ENCODE measurements around the gene MAN2B2.

Gene MAN2B2

DNA sequence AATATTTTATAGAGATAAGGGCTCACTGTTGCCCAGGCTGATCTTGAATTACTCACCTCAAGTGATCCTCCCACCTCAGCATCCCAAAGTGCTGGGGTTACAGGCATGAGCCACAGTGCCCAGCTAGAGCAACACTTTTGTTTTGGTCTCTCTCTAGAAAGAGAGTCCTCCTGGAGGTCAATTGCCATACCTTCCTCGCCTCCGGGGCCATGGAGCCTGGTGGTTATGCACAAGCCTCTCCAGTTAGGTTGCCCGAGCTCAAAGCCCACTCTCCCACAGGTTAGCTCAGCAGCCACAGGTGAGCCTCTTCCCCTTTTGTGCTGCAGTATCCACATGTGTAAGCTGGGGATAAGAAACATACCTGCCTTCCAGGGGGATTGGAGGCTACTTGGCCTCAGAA lies 24.2 kb upstream of the MAN2B2 start:
- H3K4me3 ChIP-seq (ENCODE audit: insufficient read length, low read depth): no peak overlapping the region
- H3K27me3 ChIP-seq (ENCODE audit: insufficient read depth, insufficient read length): peaks cover 26% of the 10 kb centered on the region
- H3K9ac ChIP-seq (ENCODE audit: insufficient read length, low read depth): no peak overlapping the region
- no peaks in the 10 kb centered on the region for H3K36me3 ChIP-seq (ENCODE audit: insufficient read depth, insufficient read length, low read length)
- peaks cover 23% of the 10 kb centered on the region; the same call in 1 of the 2 replicates for H3K9me3 ChIP-seq (ENCODE audit: insufficient read depth, low read length)
- no peak for DNase-seq (ENCODE audit: low read depth, low spot score)
- H3K4me1 ChIP-seq (ENCODE audit: insufficient read depth, insufficient read length): peaks cover 3% of the 10 kb centered on the region
- TF ChIP-seq ZNF274 (IDR thresholded peaks at IDR 0.05; ENCODE audit: low read depth, low read length) (no peak), SUZ12 (IDR thresholded peaks at IDR 0.05; ENCODE audit: extremely low read depth, insufficient read depth, insufficient read length) (no peak), YY1 (IDR thresholded peaks at IDR 0.05; ENCODE audit: insufficient read depth, insufficient read length) (no peak)

DNA sequence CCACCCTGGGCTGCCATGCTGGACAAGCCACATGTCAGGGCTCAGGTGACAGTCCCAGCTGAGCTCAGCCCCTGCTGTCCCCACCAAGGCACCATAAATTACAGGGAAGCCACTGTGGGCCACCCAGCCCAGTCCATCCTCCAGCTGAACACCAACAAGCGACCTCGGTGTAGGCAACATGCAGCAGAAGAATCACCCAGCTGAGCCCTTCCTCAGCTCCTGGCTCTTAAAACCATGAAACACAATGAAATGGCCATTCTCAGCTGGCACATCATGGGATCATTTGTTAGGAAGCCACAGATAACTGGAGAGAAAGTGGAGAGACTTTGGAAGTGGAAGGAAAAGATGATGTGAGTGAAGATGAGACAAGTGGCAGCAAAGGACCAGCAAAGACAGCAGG lies 23.3 kb upstream of the MAN2B2 start:
- Histone ChIP-seq H3K27me3 (ENCODE audit: insufficient read depth, insufficient read length) (peaks cover 26% of the 10 kb centered on the region), H3K36me3 (ENCODE audit: insufficient read depth, insufficient read length, low read length) (no peaks in the 10 kb centered on the region), H3K4me1 (ENCODE audit: insufficient read depth, insufficient read length) (peaks cover 3% of the 10 kb centered on the region), H3K4me3 (ENCODE audit: insufficient read length, low read depth) (no peak overlapping the region), H3K9ac (ENCODE audit: insufficient read length, low read depth) (no peak overlapping the region), H3K9me3 (ENCODE audit: insufficient read depth, low read length) (peaks cover 23% of the 10 kb centered on the region; the same call in 1 of the 2 replicates)
- TF ChIP-seq SUZ12 (IDR thresholded peaks at IDR 0.05; ENCODE audit: extremely low read depth, insufficient read depth, insufficient read length): no peak
- no peak for DNase-seq (ENCODE audit: low read depth, low spot score)

DNA sequence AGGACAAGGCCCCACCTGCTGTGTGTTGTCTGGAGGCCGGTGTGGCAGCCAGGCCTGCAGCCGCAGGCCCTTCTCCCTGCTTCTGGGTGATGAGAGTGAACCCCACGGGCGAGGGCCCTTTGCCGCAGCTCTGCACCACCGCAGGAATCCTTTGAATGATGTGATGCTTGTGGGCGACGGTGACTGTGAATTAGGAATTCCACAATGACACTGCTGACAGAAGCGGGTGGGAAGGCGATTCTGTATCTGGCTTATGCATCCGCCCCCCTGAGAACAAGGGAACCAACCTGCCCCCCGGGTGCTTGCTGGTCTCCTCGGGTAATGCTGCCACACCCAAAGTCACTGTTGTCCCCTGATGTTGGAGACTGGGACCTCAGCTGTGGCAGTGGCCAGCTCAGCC lies 19.5 kb upstream of the MAN2B2 start:
- Histone ChIP-seq H3K9me3 (ENCODE audit: insufficient read depth, low read length) (peaks cover 23% of the 10 kb centered on the region; the same call in 1 of the 2 replicates), H3K27me3 (ENCODE audit: insufficient read depth, insufficient read length) (peaks cover 52% of the 10 kb centered on the region), H3K4me1 (ENCODE audit: insufficient read depth, insufficient read length) (peaks cover 2% of the 10 kb centered on the region), H3K36me3 (ENCODE audit: insufficient read depth, insufficient read length, low read length) (no peaks in the 10 kb centered on the region), H3K4me3 (ENCODE audit: insufficient read length, low read depth) (no peak overlapping the region), H3K9ac (ENCODE audit: insufficient read length, low read depth) (no peak overlapping the region)
- TF ChIP-seq SUZ12 (IDR thresholded peaks at IDR 0.05; ENCODE audit: extremely low read depth, insufficient read depth, insufficient read length) (no peak), ZNF274 (IDR thresholded peaks at IDR 0.05; ENCODE audit: low read depth, low read length) (no peak), YY1 (IDR thresholded peaks at IDR 0.05; ENCODE audit: insufficient read depth, insufficient read length) (no peak)
- DNase-seq (ENCODE audit: low read depth, low spot score): no peak

DNA sequence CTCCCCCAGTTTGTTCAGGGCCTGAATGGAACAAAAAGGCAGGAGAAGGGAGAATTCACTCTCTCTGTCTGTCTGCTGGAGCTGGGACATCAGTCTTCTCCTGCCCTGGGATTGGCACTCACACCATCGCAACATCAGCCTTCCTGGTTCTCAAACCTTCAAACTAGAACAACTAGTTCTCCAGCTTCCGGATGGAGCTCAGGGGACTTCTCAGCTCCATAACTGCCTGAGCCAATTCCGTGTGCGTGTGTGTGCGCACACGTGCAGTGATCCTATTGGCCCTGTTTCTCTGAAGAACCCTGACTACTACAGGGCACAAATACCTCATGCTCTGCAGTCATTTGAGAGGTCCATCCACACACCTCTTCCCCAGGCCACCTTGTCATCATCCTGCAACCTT lies 18.7 kb upstream of the MAN2B2 start:
- H3K4me1 ChIP-seq (ENCODE audit: insufficient read depth, insufficient read length): peaks cover 3% of the 10 kb centered on the region
- no peak for DNase-seq (ENCODE audit: low read depth, low spot score)
- H3K4me3 ChIP-seq (ENCODE audit: insufficient read length, low read depth): no peak overlapping the region
- peaks cover 19% of the 10 kb centered on the region; the same call in 1 of the 2 replicates for H3K9me3 ChIP-seq (ENCODE audit: insufficient read depth, low read length)
- H3K27me3 ChIP-seq (ENCODE audit: insufficient read depth, insufficient read length): peaks cover 59% of the 10 kb centered on the region
- TF ChIP-seq ZNF274 (IDR thresholded peaks at IDR 0.05; ENCODE audit: low read depth, low read length) (no peak), SUZ12 (IDR thresholded peaks at IDR 0.05; ENCODE audit: extremely low read depth, insufficient read depth, insufficient read length) (no peak), YY1 (IDR thresholded peaks at IDR 0.05; ENCODE audit: insufficient read depth, insufficient read length) (no peak)
- no peaks in the 10 kb centered on the region for H3K36me3 ChIP-seq (ENCODE audit: insufficient read depth, insufficient read length, low read length)
- H3K9ac ChIP-seq (ENCODE audit: insufficient read length, low read depth): no peak overlapping the region

DNA sequence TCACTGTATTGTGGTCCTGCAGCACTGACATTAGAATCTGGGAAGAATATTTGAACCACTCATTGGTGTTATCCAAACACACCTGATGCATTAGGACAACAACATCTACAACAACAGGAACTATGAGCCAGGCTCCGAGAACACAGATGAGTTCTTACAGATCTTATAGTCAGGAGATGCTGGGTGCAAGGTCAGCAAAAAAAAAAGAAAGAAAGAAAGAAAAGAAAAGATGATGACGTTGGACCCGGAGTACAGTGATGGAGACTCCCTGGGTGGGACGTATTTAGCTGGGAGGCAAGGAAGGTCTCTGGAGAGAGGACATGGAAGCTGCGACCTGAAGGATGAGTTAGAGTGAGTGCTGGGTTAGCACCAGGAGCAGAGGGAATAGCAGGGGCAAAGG lies 17.8 kb upstream of the MAN2B2 start:
- Histone ChIP-seq H3K4me3 (ENCODE audit: insufficient read length, low read depth) (no peak overlapping the region), H3K36me3 (ENCODE audit: insufficient read depth, insufficient read length, low read length) (no peaks in the 10 kb centered on the region), H3K27me3 (ENCODE audit: insufficient read depth, insufficient read length) (peaks cover 68% of the 10 kb centered on the region), H3K9me3 (ENCODE audit: insufficient read depth, low read length) (peaks cover 10% of the 10 kb centered on the region; the same call in 1 of the 2 replicates), H3K9ac (ENCODE audit: insufficient read length, low read depth) (no peak overlapping the region), H3K4me1 (ENCODE audit: insufficient read depth, insufficient read length) (peaks cover 7% of the 10 kb centered on the region)
- no peak for DNase-seq (ENCODE audit: low read depth, low spot score)
- TF ChIP-seq SUZ12 (IDR thresholded peaks at IDR 0.05; ENCODE audit: extremely low read depth, insufficient read depth, insufficient read length): no peak
- TF ChIP-seq ZNF274 (IDR thresholded peaks at IDR 0.05; ENCODE audit: low read depth, low read length): no peak
- no peak for TF ChIP-seq YY1 (IDR thresholded peaks at IDR 0.05; ENCODE audit: insufficient read depth, insufficient read length)

DNA sequence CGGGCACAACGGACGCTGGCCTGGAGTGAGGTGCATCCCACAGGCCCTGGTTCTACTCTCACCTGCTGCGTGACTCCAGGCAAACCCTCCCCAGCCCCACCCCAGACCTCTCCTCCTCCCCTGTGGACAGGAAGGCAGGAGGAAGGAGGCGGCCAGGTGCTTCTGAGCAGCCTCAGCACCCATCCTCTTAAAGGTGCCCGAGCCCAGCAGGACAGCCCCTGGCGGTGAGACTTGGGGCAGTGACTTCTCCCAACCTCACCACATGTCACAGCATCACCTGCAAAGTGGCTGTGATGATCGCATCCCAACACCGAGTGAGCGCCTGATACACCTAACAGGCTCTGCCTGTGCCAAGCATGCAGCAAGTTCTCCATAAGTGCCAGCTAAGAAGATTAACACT lies 17.1 kb upstream of the MAN2B2 start:
- Histone ChIP-seq H3K27me3 (ENCODE audit: insufficient read depth, insufficient read length) (peaks cover 75% of the 10 kb centered on the region), H3K4me3 (ENCODE audit: insufficient read length, low read depth) (no peak overlapping the region), H3K4me1 (ENCODE audit: insufficient read depth, insufficient read length) (peaks cover 7% of the 10 kb centered on the region), H3K9ac (ENCODE audit: insufficient read length, low read depth) (no peak overlapping the region), H3K36me3 (ENCODE audit: insufficient read depth, insufficient read length, low read length) (no peaks in the 10 kb centered on the region), H3K9me3 (ENCODE audit: insufficient read depth, low read length) (0 out of 2 replicates have a peak, but pooled peaks cover 3% of the 10 kb centered on the region)
- DNase-seq (ENCODE audit: low read depth, low spot score): no peak
- no peak for TF ChIP-seq YY1 (IDR thresholded peaks at IDR 0.05; ENCODE audit: insufficient read depth, insufficient read length)
- no peak for TF ChIP-seq ZNF274 (IDR thresholded peaks at IDR 0.05; ENCODE audit: low read depth, low read length)
- no peak for TF ChIP-seq SUZ12 (IDR thresholded peaks at IDR 0.05; ENCODE audit: extremely low read depth, insufficient read depth, insufficient read length)

DNA sequence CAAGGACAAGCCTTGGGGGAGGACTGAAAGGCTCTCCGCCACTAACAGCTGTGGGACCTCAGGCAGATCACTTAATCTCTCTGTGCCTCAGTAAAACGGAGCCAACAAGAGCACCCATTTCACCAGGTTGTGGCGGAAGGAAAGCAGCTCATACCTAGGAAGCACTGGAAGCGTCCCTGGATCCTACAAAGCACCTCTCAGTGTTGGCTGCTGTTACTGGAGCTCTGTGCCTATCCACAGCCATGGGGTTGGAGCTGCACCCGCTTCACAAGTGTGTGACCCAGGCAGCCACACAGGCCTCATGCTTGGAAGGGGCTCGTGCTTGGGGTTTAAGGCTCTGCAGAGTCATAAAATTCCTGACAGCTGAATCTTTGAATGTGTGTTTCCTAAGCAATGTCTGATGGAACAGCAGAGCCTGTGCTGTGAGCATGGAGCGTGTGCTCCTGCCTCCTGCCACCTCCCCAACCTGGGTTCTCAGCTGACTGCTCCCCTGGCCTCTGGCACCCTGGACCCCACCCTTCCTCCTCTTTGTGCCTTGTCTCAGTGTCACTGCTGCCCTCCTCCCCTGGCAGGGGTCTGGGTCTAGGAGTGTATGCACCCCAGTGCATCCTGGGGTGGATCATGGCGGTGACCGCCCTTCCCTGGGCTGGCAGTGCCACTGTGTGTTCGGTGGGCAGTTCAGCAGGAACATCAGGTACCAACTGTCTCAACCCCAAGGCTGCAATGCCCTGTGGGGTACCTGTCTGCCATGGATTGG lies 14.4 kb upstream of the MAN2B2 start:
- DNase-seq (ENCODE audit: low read depth, low spot score): no peak
- Histone ChIP-seq H3K9ac (ENCODE audit: insufficient read length, low read depth) (no peak overlapping the region), H3K9me3 (ENCODE audit: insufficient read depth, low read length) (no peaks in the 10 kb centered on the region), H3K4me1 (ENCODE audit: insufficient read depth, insufficient read length) (peaks cover 12% of the 10 kb centered on the region), H3K27me3 (ENCODE audit: insufficient read depth, insufficient read length) (peaks cover 91% of the 10 kb centered on the region), H3K4me3 (ENCODE audit: insufficient read length, low read depth) (no peak overlapping the region), H3K36me3 (ENCODE audit: insufficient read depth, insufficient read length, low read length) (no peaks in the 10 kb centered on the region)
- TF ChIP-seq YY1 (IDR thresholded peaks at IDR 0.05; ENCODE audit: insufficient read depth, insufficient read length): no peak
- TF ChIP-seq SUZ12 (IDR thresholded peaks at IDR 0.05; ENCODE audit: extremely low read depth, insufficient read depth, insufficient read length): no peak
- TF ChIP-seq ZNF274 (IDR thresholded peaks at IDR 0.05; ENCODE audit: low read depth, low read length): no peak

Measured in NT2/D1 (cell line).